Calu3 (cell line): ENCODE measurements around the gene TSEN2. TPM values are rescaled to one million over a fixed set of nuclear protein-coding genes. Genes with fewer than 3 reads are reported as not detected.

Source experiments
- BruUV-seq: library from RNA; stranded (reverse); fragments of 400-500 nt; replicated peaks from 2 replicates; lab custom pipeline; 2021; lab: Mats Ljungman, UMichigan
- CTCF ChIA-PET: fragments of 300-600 bp; sonication (Branson Sonifier 250); formaldehyde crosslinking; loops from one replicate; lab custom pipeline; 2022; ENCODE audit warnings: antibody characterized with exemption; lab: Charles Lee
- DNase-seq: peaks from one replicate; pipeline ENCODE4 v3.0.0; 2022
- H3K27ac Mint-ChIP-seq: one replicate; pipeline ENCODE4 v1.8.0; 2022; ENCODE audit warnings: mixed read lengths; ENCODE audit not compliant: unreplicated experiment
- H3K27me3 Mint-ChIP-seq: one replicate; pipeline ENCODE4 v1.8.0; 2022; ENCODE audit warnings: mixed read lengths; ENCODE audit not compliant: unreplicated experiment
- H3K36me3 Mint-ChIP-seq: one replicate; pipeline ENCODE4 v1.8.0; 2022; ENCODE audit warnings: mild to moderate bottlenecking, moderate library complexity, mixed read lengths; ENCODE audit not compliant: insufficient read depth, unreplicated experiment
- H3K4me1 Mint-ChIP-seq: one replicate; pipeline ENCODE4 v1.8.0; 2022; ENCODE audit warnings: mild to moderate bottlenecking, low read depth, mixed read lengths; ENCODE audit not compliant: unreplicated experiment
- H3K4me3 Mint-ChIP-seq: one replicate; pipeline ENCODE4 v1.8.0; 2022; ENCODE audit warnings: mild to moderate bottlenecking, low read depth, moderate library complexity, mixed read lengths; ENCODE audit not compliant: unreplicated experiment
- H3K9me3 Mint-ChIP-seq: one replicate; pipeline ENCODE4 v1.8.0; 2022; ENCODE audit warnings: low read depth, mixed read lengths; ENCODE audit not compliant: unreplicated experiment
- intact Hi-C: fragments of 100-400 bp; cut with micrococcal nuclease; formaldehyde crosslinking; loops from one replicate; pipeline ENCODE4 v1.10.0; 2022; ENCODE audit not compliant: unreplicated experiment
- total RNA-seq: library from RNA; stranded (reverse); gene quantifications from 2 replicates; pipeline ENCODE4 v1.2.3, GENCODE V29; 2022
- TF ChIP-seq, protein P1 (sequence below): fragments of 200-600 bp; IDR thresholded peaks from one replicate; pipeline ENCODE4 v1.8.0; 2022; ENCODE audit warnings: antibody characterized with exemption; ENCODE audit not compliant: unreplicated experiment

Gene TSEN2
- total RNA-seq, 1 experiment from 2014 or later: 26.7 TPM

DNA sequence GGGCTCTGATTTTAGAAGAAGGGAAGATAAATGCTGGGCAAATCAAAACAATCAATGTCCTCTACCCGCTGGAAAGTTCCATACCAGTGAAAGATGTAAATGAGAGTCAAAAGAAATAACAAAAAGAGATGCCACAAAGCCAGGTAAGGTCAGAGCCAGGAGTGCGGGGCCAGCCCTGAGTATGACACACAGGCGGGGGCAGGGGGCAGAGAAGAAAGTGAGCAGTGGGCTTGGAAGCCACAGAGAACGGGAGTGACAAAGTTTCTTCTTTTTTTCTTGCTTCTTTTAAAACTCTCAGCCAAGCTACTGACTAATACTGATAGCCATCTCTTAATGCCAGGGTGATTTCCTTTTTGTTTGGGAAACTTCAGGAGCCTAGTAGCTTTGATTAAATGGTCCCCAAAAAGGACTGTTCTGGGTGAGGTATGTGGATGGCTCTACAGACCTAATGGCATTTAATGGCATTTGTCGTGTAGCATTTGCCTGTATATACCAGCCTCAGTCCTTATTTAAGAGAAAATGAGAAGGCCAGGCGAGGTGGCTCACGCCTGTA is 23.1 kb upstream of the TSEN2 start:
- H3K27me3 Mint-ChIP-seq: no peaks in the 10 kb centered on the region
- H3K9me3 Mint-ChIP-seq: no peaks in the 10 kb centered on the region

DNA sequence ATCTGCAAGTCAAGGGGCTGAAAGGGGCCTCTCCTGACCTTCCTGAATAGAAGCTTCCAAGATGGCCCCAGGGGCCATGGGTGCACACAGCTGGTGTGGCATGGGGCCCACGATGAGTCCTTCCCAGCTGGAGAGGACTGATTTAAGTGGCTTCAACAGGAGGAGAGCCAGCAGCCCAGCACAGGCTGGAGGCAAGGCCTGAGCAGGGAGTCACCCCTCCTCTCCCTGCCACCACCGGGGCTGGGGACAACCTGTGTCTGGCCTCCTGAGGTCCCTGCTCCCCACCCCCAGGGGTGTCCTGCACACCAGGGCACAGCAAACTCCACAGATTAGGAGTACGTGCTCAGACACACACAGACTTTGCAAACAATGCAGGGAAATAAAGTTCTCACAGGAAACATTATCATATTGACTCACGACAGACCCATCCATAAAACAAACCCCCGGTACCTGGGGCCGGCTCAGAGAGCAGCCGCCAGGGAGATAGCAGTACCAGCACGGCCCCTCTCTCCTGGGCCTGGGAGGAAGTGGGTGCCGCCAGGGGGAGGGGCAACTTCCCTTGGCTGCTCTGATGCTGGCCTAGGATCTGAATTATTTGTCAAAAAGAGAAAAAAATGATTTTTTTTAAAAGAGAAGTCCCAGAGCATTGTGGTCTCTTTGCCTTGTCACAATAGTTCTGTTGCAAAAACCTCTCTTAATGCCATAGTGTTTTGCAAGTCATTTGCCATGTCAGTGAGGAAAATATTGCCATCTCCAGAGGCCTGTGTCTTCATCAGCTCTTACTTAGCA is 21.9 kb upstream of the TSEN2 start:
- BruUV-seq: no TSS peak
- H3K4me3 Mint-ChIP-seq: no peak overlapping the region
- TF ChIP-seq, protein P1, sequence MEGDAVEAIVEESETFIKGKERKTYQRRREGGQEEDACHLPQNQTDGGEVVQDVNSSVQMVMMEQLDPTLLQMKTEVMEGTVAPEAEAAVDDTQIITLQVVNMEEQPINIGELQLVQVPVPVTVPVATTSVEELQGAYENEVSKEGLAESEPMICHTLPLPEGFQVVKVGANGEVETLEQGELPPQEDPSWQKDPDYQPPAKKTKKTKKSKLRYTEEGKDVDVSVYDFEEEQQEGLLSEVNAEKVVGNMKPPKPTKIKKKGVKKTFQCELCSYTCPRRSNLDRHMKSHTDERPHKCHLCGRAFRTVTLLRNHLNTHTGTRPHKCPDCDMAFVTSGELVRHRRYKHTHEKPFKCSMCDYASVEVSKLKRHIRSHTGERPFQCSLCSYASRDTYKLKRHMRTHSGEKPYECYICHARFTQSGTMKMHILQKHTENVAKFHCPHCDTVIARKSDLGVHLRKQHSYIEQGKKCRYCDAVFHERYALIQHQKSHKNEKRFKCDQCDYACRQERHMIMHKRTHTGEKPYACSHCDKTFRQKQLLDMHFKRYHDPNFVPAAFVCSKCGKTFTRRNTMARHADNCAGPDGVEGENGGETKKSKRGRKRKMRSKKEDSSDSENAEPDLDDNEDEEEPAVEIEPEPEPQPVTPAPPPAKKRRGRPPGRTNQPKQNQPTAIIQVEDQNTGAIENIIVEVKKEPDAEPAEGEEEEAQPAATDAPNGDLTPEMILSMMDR: no peak
- intact Hi-C loops: no loop called here
- no peak overlapping the region for H3K27ac Mint-ChIP-seq
- H3K27me3 Mint-ChIP-seq: no peaks in the 10 kb centered on the region
- H3K4me1 Mint-ChIP-seq: peaks cover 20% of the 10 kb centered on the region
- no peak for DNase-seq
- no peaks in the 10 kb centered on the region for H3K9me3 Mint-ChIP-seq
- CTCF ChIA-PET: no interaction called here
- no peaks in the 10 kb centered on the region for H3K36me3 Mint-ChIP-seq

More for the DNA sequence above, 23.1 kb upstream of the TSEN2 start:
- no peak for DNase-seq
- no peaks in the 10 kb centered on the region for H3K36me3 Mint-ChIP-seq
- intact Hi-C loops: no loop called here
- H3K27ac Mint-ChIP-seq: no peak overlapping the region
- TF ChIP-seq, protein P1: no peak
- BruUV-seq: no TSS peak
- no peak overlapping the region for H3K4me3 Mint-ChIP-seq
- CTCF ChIA-PET: no interaction called here
- H3K4me1 Mint-ChIP-seq: peaks cover 20% of the 10 kb centered on the region

DNA sequence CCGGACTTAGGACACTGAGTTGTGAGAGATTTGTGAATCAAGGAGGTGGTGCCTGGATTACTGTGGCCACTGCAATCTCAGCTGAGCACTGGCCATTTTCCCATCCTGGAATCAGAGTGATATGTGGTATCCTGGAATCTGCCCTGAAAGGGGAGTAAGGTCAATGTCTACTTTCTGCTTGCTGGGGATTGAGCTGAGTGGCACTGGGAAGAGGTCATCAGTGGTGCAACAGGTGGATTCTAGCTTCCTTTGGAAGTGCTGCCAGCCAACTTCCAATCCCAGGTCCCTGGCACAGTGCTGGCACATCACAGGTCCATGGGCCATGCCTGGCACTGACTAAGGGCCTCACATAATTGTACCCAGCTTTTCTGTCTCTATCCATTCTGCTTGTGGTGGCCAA is 20.6 kb upstream of the TSEN2 start:
- intact Hi-C loops: no loop called here
- TF ChIP-seq, protein P1: no peak
- H3K4me3 Mint-ChIP-seq: no peak overlapping the region
- no peaks in the 10 kb centered on the region for H3K27me3 Mint-ChIP-seq
- DNase-seq: no peak
- no peak overlapping the region for H3K27ac Mint-ChIP-seq
- H3K36me3 Mint-ChIP-seq: no peaks in the 10 kb centered on the region
- H3K4me1 Mint-ChIP-seq: peaks cover 20% of the 10 kb centered on the region
- BruUV-seq: no TSS peak
- H3K9me3 Mint-ChIP-seq: no peaks in the 10 kb centered on the region
- CTCF ChIA-PET: interaction anchor here (1.3 kb wide), 1 partner anchor 16 kb away, joined by 4 read pairs; no protein-coding TSS in a partner anchor

DNA sequence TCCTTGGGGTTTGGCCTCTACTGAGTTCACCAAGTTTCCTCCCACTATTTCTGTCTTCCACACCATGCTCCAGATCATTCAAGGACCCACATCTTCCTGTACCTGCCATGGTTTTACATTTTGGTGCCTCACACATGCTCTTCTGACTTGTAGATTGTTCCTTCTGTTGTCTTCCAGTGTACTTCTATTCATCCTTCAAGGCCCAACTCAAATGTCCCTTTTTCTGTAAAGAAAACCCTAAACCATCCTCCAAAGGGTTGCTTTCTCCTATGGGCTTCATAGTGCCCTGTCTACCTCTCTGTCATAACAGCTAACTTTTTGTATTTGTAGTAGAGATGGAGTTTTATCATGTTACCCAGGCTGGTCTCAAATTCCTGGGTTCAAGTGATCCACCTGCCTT is 20.1 kb upstream of the TSEN2 start:
- H3K27me3 Mint-ChIP-seq: no peaks in the 10 kb centered on the region
- no peaks in the 10 kb centered on the region for H3K36me3 Mint-ChIP-seq
- H3K4me1 Mint-ChIP-seq: peaks cover 20% of the 10 kb centered on the region
- TF ChIP-seq, protein P1: no peak
- BruUV-seq: no TSS peak
- CTCF ChIA-PET: interaction anchor here (1.3 kb wide), 1 partner anchor 16 kb away, joined by 4 read pairs; no protein-coding TSS in a partner anchor
- DNase-seq: no peak
- no peaks in the 10 kb centered on the region for H3K9me3 Mint-ChIP-seq
- no peak overlapping the region for H3K27ac Mint-ChIP-seq
- no peak overlapping the region for H3K4me3 Mint-ChIP-seq
- intact Hi-C loops: no loop called here
